Measurements from ENCODE around the gene CNKSR1. TPM values are rescaled to one million over a fixed set of nuclear protein-coding genes. Genes with fewer than 3 reads are reported as not detected.
"Not testable (repeated sequence)": the region's sequence is repeated elsewhere in the genome, so short reads cannot be mapped to it uniquely, and the experiment has no call there.

CNKSR1 gene
- total RNA-seq, 1 donor from 2014 or later, result 16.5 TPM

DNA sequence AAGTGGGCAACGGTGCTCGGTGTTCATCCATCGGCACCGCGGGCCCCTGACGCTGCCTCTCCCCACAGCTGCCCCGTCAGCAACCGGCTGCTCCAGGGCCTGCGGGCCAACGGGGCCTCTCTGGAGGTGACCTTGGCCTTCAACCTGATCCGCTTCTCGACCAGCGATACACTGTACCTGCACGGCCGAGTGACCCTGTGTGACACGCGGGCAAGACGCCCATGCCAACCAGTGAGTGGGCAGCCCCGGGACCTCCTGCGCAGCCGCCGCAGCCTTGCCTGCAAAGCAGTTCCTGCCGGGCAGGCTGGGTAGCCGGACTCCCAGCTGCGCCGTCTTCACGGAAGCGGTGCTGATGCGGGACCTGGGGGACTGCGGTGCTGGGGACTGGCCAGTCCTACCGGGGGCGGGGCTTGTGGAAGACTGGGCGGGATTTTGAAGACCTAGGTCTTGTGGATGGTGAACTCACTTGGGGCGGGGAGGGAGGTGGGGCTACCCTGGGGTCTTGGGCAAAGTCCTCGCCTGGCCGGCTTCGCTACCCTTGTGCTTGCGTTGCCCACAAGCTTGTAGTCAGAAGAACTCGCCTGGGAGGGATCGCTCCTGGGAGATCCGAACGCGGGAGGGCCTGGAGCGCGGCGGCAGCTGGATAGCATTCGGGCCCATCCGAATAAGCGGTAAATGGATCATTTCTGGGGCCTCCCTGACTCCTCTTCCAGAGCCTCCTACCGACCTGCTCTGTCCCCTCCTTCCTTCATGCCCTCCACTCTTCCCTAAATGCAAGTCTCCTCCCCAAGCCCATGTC lies 47.9 kb downstream of the CNKSR1 start:
- DNase-seq (ENCODE audit: extremely low spot score, unreplicated experiment), result peak; percentile 77
- peak overlapping the region; percentile 90 for H3K4me3 Mint-ChIP-seq
- H3K27me3 Mint-ChIP-seq, result peaks cover 5% of the 10 kb centered on the region
- H3K36me3 Mint-ChIP-seq, result no peaks in the 10 kb centered on the region
- TF ChIP-seq CTCF (conservative IDR thresholded peaks at IDR 0.05), result no peak
- peaks cover 10% of the 10 kb centered on the region for H3K4me1 Mint-ChIP-seq (ENCODE audit: unreplicated experiment)
- no peaks in the 10 kb centered on the region for H3K9me3 Mint-ChIP-seq
- H3K27ac Mint-ChIP-seq, result peak overlapping the region; percentile 60

DNA sequence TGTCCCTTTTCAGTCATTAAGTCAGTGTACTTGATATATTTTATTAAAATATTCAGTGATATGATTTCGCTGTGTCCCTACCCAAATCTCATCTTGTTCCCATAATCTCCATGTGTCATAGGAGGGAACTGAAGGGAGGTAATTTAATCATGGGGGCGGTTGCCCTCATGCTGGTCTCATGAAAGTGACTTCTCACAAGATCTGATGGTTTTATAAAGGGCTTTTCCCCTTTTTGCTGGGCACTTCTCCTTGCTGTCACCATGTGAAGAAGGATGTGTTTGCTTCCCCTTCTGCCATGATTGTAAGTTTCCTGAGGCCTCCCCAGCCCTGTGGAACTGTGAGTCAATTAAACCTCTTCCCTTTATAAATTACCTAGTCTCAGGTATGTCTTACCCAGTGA lies 53.4 kb downstream of the CNKSR1 start:
- H3K4me3 Mint-ChIP-seq, result not testable (repeated sequence)

DNA sequence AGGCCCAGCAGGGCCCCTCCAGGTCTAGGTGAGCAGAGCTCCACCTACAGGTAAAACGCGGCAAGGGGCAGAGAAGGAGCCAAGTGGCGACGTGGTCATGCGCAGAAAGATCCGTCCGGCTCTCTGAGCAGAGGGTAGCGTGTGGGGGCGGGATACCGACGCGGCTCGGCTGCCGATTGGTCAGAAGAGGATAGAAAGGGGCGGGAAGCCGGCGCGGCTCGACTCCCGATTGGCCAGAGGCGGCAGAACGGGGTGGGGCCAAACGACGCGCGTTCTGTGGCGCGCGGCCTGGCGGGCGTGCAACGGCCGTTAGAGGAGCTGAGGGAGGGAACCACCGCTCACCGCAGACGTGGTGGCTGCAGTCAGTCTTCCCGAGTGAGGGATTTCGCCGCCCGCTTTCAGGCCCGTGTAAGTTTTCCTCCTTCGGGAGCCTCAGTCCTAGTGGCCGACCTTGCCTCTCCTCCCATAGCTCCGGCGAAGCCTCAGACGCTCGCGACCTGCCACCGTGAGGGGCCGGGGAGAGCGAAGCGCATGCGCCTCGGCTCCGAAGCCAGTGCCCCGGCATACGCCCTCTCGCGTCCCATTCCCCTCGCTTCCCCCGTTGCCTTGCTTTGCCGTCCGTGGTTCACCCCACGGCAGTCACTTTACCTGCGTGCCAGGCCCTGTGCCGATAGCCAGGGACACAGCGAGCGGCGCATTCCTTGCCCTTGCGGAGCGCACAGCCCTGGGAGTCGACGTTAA lies 56.8 kb downstream of the CNKSR1 start, which contains the start of gene CEP85:
CEP85 (plus strand) TSS at position 298 of the 741 bp plus-strand sequence. CDS start 5,584 bp downstream, outside the sequence.
- TF ChIP-seq CTCF (conservative IDR thresholded peaks at IDR 0.05), result peak; percentile 82
- Mint-ChIP-seq H3K9me3 (peaks cover 6% of the 10 kb centered on the region), H3K36me3 (peaks cover 5% of the 10 kb centered on the region), H3K4me3 (peak within 1 kb of the TSS; percentile 98), H3K27me3 (no peaks in the 10 kb centered on the region), H3K27ac (peak within 1 kb of the TSS; percentile 89), H3K4me1 (ENCODE audit: unreplicated experiment) (peaks cover 34% of the 10 kb centered on the region)
- peak; percentile 99 for DNase-seq (ENCODE audit: extremely low spot score, unreplicated experiment)

More for the DNA sequence above, 53.4 kb downstream of the CNKSR1 start:
- peaks cover 17% of the 10 kb centered on the region for H3K4me1 Mint-ChIP-seq (ENCODE audit: unreplicated experiment)
- not testable (repeated sequence) for DNase-seq (ENCODE audit: extremely low spot score, unreplicated experiment); H3K9me3 Mint-ChIP-seq; H3K27me3 Mint-ChIP-seq; H3K27ac Mint-ChIP-seq; H3K36me3 Mint-ChIP-seq

DNA sequence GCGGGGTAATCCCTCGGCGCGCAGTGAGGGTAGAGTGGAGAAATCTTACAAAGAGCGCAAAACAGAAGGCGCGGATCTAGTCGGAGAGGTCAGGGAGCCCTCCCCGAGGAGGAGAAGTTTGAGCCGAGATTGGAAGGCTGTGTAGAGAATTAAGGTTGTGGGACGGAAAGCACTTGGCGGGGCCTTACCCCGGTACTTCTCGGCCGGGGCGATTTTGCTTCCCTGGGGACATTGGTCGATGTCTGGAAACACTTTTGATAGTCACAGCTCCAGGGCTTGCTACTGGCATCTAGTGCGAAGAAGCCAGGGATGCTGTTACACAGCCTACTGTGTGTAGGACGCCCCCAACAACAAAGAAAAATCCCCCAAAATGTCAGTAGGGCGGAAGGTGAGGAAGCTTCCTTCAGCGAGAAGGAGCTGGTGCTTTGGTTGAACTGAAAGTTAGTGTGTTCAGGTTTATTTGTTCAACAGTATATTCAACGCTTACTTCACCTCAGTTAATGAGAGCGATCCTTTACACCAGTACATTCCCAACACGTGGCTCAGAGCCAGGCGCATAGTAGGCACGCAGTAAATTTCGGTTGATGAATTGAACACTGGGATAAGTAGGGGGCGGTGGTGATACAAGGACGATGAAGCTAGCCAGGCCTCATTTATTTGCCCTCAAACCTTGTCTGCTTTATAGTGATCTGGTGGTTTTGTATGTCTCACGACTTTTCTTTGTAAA lies 57.5 kb downstream of the CNKSR1 start:
- Mint-ChIP-seq H3K4me1 (ENCODE audit: unreplicated experiment) (peaks cover 34% of the 10 kb centered on the region), H3K27ac (peak overlapping the region; percentile 89), H3K9me3 (peaks cover 6% of the 10 kb centered on the region), H3K27me3 (no peaks in the 10 kb centered on the region), H3K36me3 (peaks cover 8% of the 10 kb centered on the region), H3K4me3 (peak overlapping the region; percentile 98)
- no peak for TF ChIP-seq CTCF (conservative IDR thresholded peaks at IDR 0.05)
- no peak for DNase-seq (ENCODE audit: extremely low spot score, unreplicated experiment)

DNA sequence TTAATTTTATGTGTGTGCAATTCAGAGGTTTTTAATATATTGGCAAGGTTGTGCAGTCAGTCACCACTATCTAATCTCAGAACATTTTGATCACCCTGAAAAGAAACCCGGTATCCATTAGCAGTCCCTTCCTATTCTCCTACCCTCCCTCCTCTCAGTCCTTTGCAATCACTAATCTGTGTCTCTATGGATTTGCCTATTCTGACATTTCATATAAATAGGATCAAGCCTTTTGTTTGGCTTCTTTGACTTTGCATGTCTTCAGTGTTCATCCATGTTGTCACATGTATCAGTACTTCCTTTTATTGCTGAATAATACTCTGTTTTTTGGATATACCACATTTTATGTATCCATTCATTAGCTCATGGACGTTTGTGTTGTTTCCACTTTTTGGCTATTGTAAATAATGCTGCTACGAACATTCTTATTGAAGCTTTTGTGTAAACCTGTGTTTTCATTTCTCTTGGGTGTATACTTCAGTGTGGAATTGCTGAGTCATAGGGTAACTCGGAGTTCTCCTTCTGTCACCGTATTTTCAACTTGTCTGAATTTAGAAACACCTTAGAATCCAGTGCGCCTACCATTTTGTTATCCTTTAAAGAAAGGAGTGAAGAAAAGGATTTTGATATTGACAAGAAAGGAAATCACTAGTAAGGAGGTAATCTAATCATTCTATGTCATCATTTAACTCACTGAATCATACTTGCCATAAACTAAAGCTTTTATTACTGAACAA lies 60.1 kb downstream of the CNKSR1 start:
- H3K9me3 Mint-ChIP-seq, result peaks cover 6% of the 10 kb centered on the region
- H3K4me1 Mint-ChIP-seq (ENCODE audit: unreplicated experiment), result peaks cover 34% of the 10 kb centered on the region
- peaks cover 14% of the 10 kb centered on the region for H3K36me3 Mint-ChIP-seq
- peak overlapping the region; percentile 93 for H3K27ac Mint-ChIP-seq
- peak overlapping the region; percentile 71 for H3K4me3 Mint-ChIP-seq
- no peak for DNase-seq (ENCODE audit: extremely low spot score, unreplicated experiment)
- no peaks in the 10 kb centered on the region for H3K27me3 Mint-ChIP-seq
- TF ChIP-seq CTCF (conservative IDR thresholded peaks at IDR 0.05), result no peak

Other genes with a start within 250 kb of the CNKSR1 start
- gene PAFAH2, start 179.4 kb upstream of the CNKSR1 start, total RNA-seq (ENCODE audit: low replicate concordance), result 16.7 and 21.1 TPM in 2 replicates
- 0.31 and 4.2 TPM in 2 replicates for gene EXTL1, start 155.7 kb upstream of the CNKSR1 start, total RNA-seq (ENCODE audit: low replicate concordance)
- 4.4 and 24.4 TPM in 2 replicates for gene SLC30A2, start 131.4 kb upstream of the CNKSR1 start, total RNA-seq (ENCODE audit: low replicate concordance)
- gene TRIM63, start 109.9 kb upstream of the CNKSR1 start, total RNA-seq (ENCODE audit: low replicate concordance), result 1.7 and 4.1 TPM in 2 replicates
- 14.7 and 18.4 TPM in 2 replicates for gene PDIK1L, start 65.7 kb upstream of the CNKSR1 start, total RNA-seq (ENCODE audit: low replicate concordance)
- gene FAM110D, start 18.4 kb upstream of the CNKSR1 start, total RNA-seq (ENCODE audit: low replicate concordance), result 0.38 and 1.4 TPM in 2 replicates
- gene C1orf232, start 8.5 kb upstream of the CNKSR1 start, total RNA-seq (ENCODE audit: low replicate concordance), result 1.0 TPM in 1 of 2 replicates, not detected in the other
- gene ZNF593, start 7.6 kb upstream of the CNKSR1 start, total RNA-seq (ENCODE audit: low replicate concordance), result 29.7 and 34.9 TPM in 2 replicates
- gene ZNF593OS, start 5.7 kb upstream of the CNKSR1 start, total RNA-seq (ENCODE audit: low replicate concordance), result not detected in 2 replicates
- gene CATSPER4, start 13.1 kb downstream of the CNKSR1 start, total RNA-seq (ENCODE audit: low replicate concordance), result not detected in 2 replicates
- gene CEP85, start 56.7 kb downstream of the CNKSR1 start, total RNA-seq (ENCODE audit: low replicate concordance), result 15.9 and 26.8 TPM in 2 replicates
- gene SH3BGRL3, start 102.6 kb downstream of the CNKSR1 start, total RNA-seq (ENCODE audit: low replicate concordance), result 78.1 and 105 TPM in 2 replicates
- 27.1 and 50.5 TPM in 2 replicates for gene UBXN11, start 129.1 kb downstream of the CNKSR1 start, total RNA-seq (ENCODE audit: low replicate concordance)
- 0.75 and 0.93 TPM in 2 replicates for gene CD52, start 140.5 kb downstream of the CNKSR1 start, total RNA-seq (ENCODE audit: low replicate concordance)
- gene CRYBG2, start 176.6 kb downstream of the CNKSR1 start, total RNA-seq (ENCODE audit: low replicate concordance), result 20.0 and 67.7 TPM in 2 replicates
- gene ZNF683, start 195.3 kb downstream of the CNKSR1 start, total RNA-seq (ENCODE audit: low replicate concordance), result not detected in 2 replicates
- gene LIN28A, start 233.3 kb downstream of the CNKSR1 start, total RNA-seq (ENCODE audit: low replicate concordance), result 3.1 and 26.2 TPM in 2 replicates

All from type B pancreatic cell (in vitro differentiated cells).